ENCODE results near the gene SLC26A8.

- TF ChIP-seq REST (IDR thresholded peaks at IDR 0.05; ENCODE audit: insufficient read depth in 1 of 2, low read depth in 2 of 2, low read length in 1 of 2) (no peak), CTCF (IDR thresholded peaks at IDR 0.05) (no peak), POLR2AphosphoS5 (IDR thresholded peaks at IDR 0.05; ENCODE audit: low read depth, low read length) (no peak)
Observed at GRCh38 chr6:36068012-36068392, 43.6 kb upstream of the SLC26A8 start.

All from Panc1 (cell line).